Stromal cell of bone marrow (primary cell): ENCODE data around the gene OPN3.
A peak's percentile ranks its signal among the peaks of the same experiment; 100 is the strongest.

ENCODE experiments used
- DNase-seq: peaks from one replicate; pipeline ENCODE4 v3.0.0-alpha.2; 2012; ENCODE audit warnings: low read depth

The OPN3 gene

GRCh38 chr1:241645199-241645598, 5.0 kb upstream of the OPN3 start:
- no peak for DNase-seq

GRCh38 chr1:241644259-241644658, 4.1 kb upstream of the OPN3 start:
- DNase-seq: no peak

- no peak for DNase-seq
Measured at GRCh38 chr1:241642593-241642944, 2.4 kb upstream of the OPN3 start.

- DNase-seq: no peak
Measured at GRCh38 chr1:241641773-241642592, 1.8 kb upstream of the OPN3 start.

GRCh38 chr1:241640867-241641622, 876 bp upstream of the OPN3 start:
- DNase-seq: no peak

GRCh38 chr1:241639623-241640148, 483 bp downstream of the OPN3 start:
- DNase-seq: no peak

- no peak for DNase-seq
Measured at GRCh38 chr1:241638909-241639622, 1.1 kb downstream of the OPN3 start.

GRCh38 chr1:241638099-241638682, 2.0 kb downstream of the OPN3 start:
- no peak for DNase-seq

GRCh38 chr1:241637604-241638003, 2.6 kb downstream of the OPN3 start:
- DNase-seq: no peak

GRCh38 chr1:241637046-241637590, 3.1 kb downstream of the OPN3 start:
- no peak for DNase-seq

- DNase-seq: no peak
Measured at GRCh38 chr1:241636291-241636690, 3.9 kb downstream of the OPN3 start.

- DNase-seq: no peak
Measured at GRCh38 chr1:241635556-241636152, 4.5 kb downstream of the OPN3 start.

- no peak for DNase-seq
Measured at GRCh38 chr1:241632987-241633386, 7.2 kb downstream of the OPN3 start.

- no peak for DNase-seq
Measured at GRCh38 chr1:241631674-241632073, 8.5 kb downstream of the OPN3 start.

GRCh38 chr1:241630899-241631298, 9.3 kb downstream of the OPN3 start:
- DNase-seq: no peak

GRCh38 chr1:241630476-241630875, 9.7 kb downstream of the OPN3 start:
- no peak for DNase-seq

- DNase-seq: no peak
Measured at GRCh38 chr1:241630005-241630404, 10.2 kb downstream of the OPN3 start.

GRCh38 chr1:241627453-241628259, 12.5 kb downstream of the OPN3 start:
- peak; percentile 72 for DNase-seq

GRCh38 chr1:241624935-241625334, 15.2 kb downstream of the OPN3 start:
- DNase-seq: no peak

GRCh38 chr1:241622669-241623068, 17.5 kb downstream of the OPN3 start:
- peak; percentile 53 for DNase-seq

- no peak for DNase-seq
Measured at GRCh38 chr1:241617426-241617825, 22.7 kb downstream of the OPN3 start.
